Measurements from ENCODE around the gene DAPK3.
"Not testable (repeated sequence)": the region's sequence is repeated elsewhere in the genome, so short reads cannot be mapped to it uniquely, and the experiment has no call there.

DAPK3 gene

GRCh38 chr19:3977242-3978143, 6.6 kb upstream of the DAPK3 start:
- no peak for DNase-seq

- no peak for DNase-seq
These were observed 5.8 kb upstream of the DAPK3 start for GRCh38 chr19:3976495-3977241.

- peak; percentile 36 for DNase-seq
These were observed 4.8 kb upstream of the DAPK3 start for GRCh38 chr19:3975637-3976087.

GRCh38 chr19:3975144-3975543, 4.2 kb upstream of the DAPK3 start:
- DNase-seq = no peak

GRCh38 chr19:3970313-3970807, 539 bp downstream of the DAPK3 start:
- no peak for DNase-seq

GRCh38 chr19:3969435-3970312, 1.2 kb downstream of the DAPK3 start:
- peak; percentile 92 for DNase-seq

GRCh38 chr19:3968556-3969434, 2.1 kb downstream of the DAPK3 start:
- peak; percentile 100 for DNase-seq

- not testable (repeated sequence) for DNase-seq
These were observed 2.9 kb downstream of the DAPK3 start for GRCh38 chr19:3967983-3968382.

- no peak for DNase-seq
These were observed 4.6 kb downstream of the DAPK3 start for GRCh38 chr19:3966051-3967017.

- no peak for DNase-seq
These were observed 6.4 kb downstream of the DAPK3 start for GRCh38 chr19:3964256-3965194.

GRCh38 chr19:3963458-3964255, 7.2 kb downstream of the DAPK3 start:
- no peak for DNase-seq

GRCh38 chr19:3961007-3961406, 9.9 kb downstream of the DAPK3 start:
- no peak for DNase-seq

- DNase-seq = no peak
These were observed 11.2 kb downstream of the DAPK3 start for GRCh38 chr19:3959766-3960131.

- no peak for DNase-seq
These were observed 11.8 kb downstream of the DAPK3 start for GRCh38 chr19:3958836-3959765.

- no peak for DNase-seq
These were observed 15.2 kb downstream of the DAPK3 start for GRCh38 chr19:3955688-3956087.

GRCh38 chr19:3955276-3955675, 15.6 kb downstream of the DAPK3 start:
- DNase-seq = not testable (repeated sequence)

GRCh38 chr19:3954107-3954506, 16.8 kb downstream of the DAPK3 start:
- DNase-seq = no peak

All from EL (cell line).